Gastrocnemius medialis (tissue), 4 donors: ENCODE results near the gene EXD3.

Experiments used
- POLR2A ChIP-seq, 2 donors: fragments of 450-650 bp; IDR thresholded peaks; one replicate each; pipeline ENCODE4 v1.6.1; 2017; ENCODE audit warnings: antibody characterized with exemption in 2 of 2, mild to moderate bottlenecking in 2 of 2, moderate library complexity in 2 of 2
- TF ChIP-seq, protein P1 (sequence below), 5 experiments: fragments of 450-650 bp in 3 of 5; fragments of 200-600 bp in 2 of 5; sonication (generic) in 2 of 5; IDR thresholded peaks in 4 of 5; conservative IDR thresholded peaks in 1 of 5; 1 replicate in 4 of 5; 2 replicates in 1 of 5; pipeline ENCODE4 v1.5.1; 2016 to 2019; ENCODE audit warnings: antibody characterized with exemption in 5 of 5, mild to moderate bottlenecking in 3 of 5, moderate library complexity in 3 of 5

- TF ChIP-seq, protein P1, sequence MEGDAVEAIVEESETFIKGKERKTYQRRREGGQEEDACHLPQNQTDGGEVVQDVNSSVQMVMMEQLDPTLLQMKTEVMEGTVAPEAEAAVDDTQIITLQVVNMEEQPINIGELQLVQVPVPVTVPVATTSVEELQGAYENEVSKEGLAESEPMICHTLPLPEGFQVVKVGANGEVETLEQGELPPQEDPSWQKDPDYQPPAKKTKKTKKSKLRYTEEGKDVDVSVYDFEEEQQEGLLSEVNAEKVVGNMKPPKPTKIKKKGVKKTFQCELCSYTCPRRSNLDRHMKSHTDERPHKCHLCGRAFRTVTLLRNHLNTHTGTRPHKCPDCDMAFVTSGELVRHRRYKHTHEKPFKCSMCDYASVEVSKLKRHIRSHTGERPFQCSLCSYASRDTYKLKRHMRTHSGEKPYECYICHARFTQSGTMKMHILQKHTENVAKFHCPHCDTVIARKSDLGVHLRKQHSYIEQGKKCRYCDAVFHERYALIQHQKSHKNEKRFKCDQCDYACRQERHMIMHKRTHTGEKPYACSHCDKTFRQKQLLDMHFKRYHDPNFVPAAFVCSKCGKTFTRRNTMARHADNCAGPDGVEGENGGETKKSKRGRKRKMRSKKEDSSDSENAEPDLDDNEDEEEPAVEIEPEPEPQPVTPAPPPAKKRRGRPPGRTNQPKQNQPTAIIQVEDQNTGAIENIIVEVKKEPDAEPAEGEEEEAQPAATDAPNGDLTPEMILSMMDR (IDR thresholded peaks at IDR 0.05 in 4 of 5, conservative IDR thresholded peaks at IDR 0.05 in 1 of 5), result no peak
- no peak for TF ChIP-seq POLR2A (IDR thresholded peaks at IDR 0.05)
Measured at GRCh38 chr9:137435980-137436760, 13.2 kb upstream of the EXD3 start.
